Transverse colon (tissue), 3 donors: ENCODE measurements around the gene ENOPH1.

Source experiments
- POLR2A ChIP-seq: fragments of 450-650 bp; IDR thresholded peaks from one replicate; pipeline ENCODE4 v1.6.1; 2016; ENCODE audit warnings: antibody characterized with exemption, mild to moderate bottlenecking, moderate library complexity
- TF ChIP-seq, protein P1 (sequence below), 5 experiments: fragments of 200-600 bp in 3 of 5; fragments of 450-650 bp in 2 of 5; sonication (generic) in 3 of 5; IDR thresholded peaks; 1 replicate in 2 of 5; 2 replicates in 3 of 5; pipeline ENCODE4 v1.5.1; 2016 to 2017; ENCODE audit warnings: antibody characterized with exemption in 5 of 5, inconsistent platforms in 3 of 5, mild to moderate bottlenecking in 2 of 5, moderate library complexity in 1 of 5

DNA sequence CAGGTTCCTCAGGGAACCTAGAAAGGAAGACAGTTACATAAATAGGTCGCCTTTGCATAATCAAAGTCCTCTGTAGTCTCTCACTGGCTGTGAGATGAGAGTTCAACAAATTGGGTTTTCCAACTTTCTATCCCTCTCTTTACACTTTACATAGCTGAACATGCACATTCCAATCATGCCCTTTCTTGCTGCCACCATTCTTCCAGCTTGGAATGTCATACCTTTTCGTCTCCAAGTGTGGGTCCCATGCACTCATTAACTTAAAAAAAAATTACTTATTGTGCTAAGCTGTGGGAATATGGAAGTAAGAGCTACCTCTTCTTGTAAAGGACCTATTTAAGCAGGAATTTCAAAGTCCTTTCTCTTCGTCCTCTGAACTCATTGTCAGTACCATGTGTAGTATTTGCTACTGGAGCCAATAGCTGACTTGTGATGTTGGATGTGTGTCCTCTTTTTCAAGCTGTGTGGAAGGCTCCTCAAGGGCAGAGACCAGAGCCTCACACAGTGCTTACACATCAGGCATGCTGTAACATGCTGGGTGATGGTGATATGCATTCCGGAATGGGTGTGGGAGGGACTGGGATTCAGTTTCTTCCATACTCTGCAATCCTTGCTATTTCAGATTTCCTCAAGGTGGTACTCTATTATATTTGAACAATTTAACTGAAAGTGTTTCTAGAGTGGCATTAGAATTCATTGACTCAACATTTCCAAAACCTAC, 7.1 kb downstream of the ENOPH1 start:
- no peak for TF ChIP-seq POLR2A
- TF ChIP-seq, protein P1, sequence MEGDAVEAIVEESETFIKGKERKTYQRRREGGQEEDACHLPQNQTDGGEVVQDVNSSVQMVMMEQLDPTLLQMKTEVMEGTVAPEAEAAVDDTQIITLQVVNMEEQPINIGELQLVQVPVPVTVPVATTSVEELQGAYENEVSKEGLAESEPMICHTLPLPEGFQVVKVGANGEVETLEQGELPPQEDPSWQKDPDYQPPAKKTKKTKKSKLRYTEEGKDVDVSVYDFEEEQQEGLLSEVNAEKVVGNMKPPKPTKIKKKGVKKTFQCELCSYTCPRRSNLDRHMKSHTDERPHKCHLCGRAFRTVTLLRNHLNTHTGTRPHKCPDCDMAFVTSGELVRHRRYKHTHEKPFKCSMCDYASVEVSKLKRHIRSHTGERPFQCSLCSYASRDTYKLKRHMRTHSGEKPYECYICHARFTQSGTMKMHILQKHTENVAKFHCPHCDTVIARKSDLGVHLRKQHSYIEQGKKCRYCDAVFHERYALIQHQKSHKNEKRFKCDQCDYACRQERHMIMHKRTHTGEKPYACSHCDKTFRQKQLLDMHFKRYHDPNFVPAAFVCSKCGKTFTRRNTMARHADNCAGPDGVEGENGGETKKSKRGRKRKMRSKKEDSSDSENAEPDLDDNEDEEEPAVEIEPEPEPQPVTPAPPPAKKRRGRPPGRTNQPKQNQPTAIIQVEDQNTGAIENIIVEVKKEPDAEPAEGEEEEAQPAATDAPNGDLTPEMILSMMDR (IDR thresholded peaks at IDR 0.05): no peak
